Measurements from ENCODE around the gene NELL1.

- TF ChIP-seq POU2F2 (IDR thresholded peaks at IDR 0.05; ENCODE audit: low read depth, low read length) (no peak), SPI1 (IDR thresholded peaks at IDR 0.05; ENCODE audit: low read depth, low read length) (no peak), TAF1 (IDR thresholded peaks at IDR 0.05; ENCODE audit: low read depth, low read length) (no peak)
Measured at GRCh38 chr11:21198498-21198897, 529.1 kb downstream of the NELL1 start.
